Suprapubic skin (tissue), 4 donors: ENCODE data around the gene SBK1.

ENCODE experiments used
- CTCF ChIP-seq, 2 donors: fragments of 200-600 bp in 1 of 2; fragments of 450-650 bp in 1 of 2; sonication (generic) in 1 of 2; IDR thresholded peaks; one replicate each; pipeline ENCODE4 v1.5.1; 2016 to 2019; ENCODE audit warnings: antibody characterized with exemption in 2 of 2, mild to moderate bottlenecking in 1 of 2, moderate library complexity in 1 of 2
- POLR2A ChIP-seq, 2 donors: fragments of 450-650 bp; IDR thresholded peaks; one replicate each; pipeline ENCODE4 v1.6.1; 2017; ENCODE audit warnings: antibody characterized with exemption in 2 of 2, mild to moderate bottlenecking in 2 of 2, moderate library complexity in 2 of 2
- POLR2AphosphoS5 ChIP-seq, 3 donors: sonication (generic); formaldehyde crosslinking; IDR thresholded peaks; one replicate each; pipeline ENCODE4 v1.6.1; 2017; ENCODE audit warnings: antibody characterized with exemption in 3 of 3

GRCh38 chr16:28310796-28311195 is 18.5 kb downstream of the SBK1 start:
- TF ChIP-seq CTCF (IDR thresholded peaks at IDR 0.05): no peak
- TF ChIP-seq POLR2A (IDR thresholded peaks at IDR 0.05): no peak
- no peak for TF ChIP-seq POLR2AphosphoS5 (IDR thresholded peaks at IDR 0.05)
